AG09309 (cell line): ENCODE data around the gene NOC2L.
"Not testable (repeated sequence)": the region's sequence is repeated elsewhere in the genome, so short reads cannot be mapped to it uniquely, and the experiment has no call there.

ENCODE experiments used
- DNase-seq: peaks from one replicate; pipeline ENCODE4 v3.0.0-alpha.2; 2010; ENCODE audit warnings: low read depth
- H3K4me3 ChIP-seq: 2 replicates; pipeline ENCODE4 v1.5.1; 2011; ENCODE audit warnings: mild to moderate bottlenecking, low read depth, low read length, moderate library complexity; ENCODE audit not compliant: control insufficient read depth
- CTCF ChIP-seq: IDR thresholded peaks from 2 replicates; pipeline ENCODE4 v1.5.1; 2011; ENCODE audit warnings: mild to moderate bottlenecking, low read depth, low read length, inconsistent platforms; ENCODE audit not compliant: insufficient read depth, control insufficient read depth; ENCODE audit errors: missing control alignments

The NOC2L gene

GRCh38 chr1:997993-998744, 39.1 kb upstream of the NOC2L start:
- no peak for TF ChIP-seq CTCF

GRCh38 chr1:997713-997992, 38.6 kb upstream of the NOC2L start:
- DNase-seq = no peak
- no peak overlapping the region for H3K4me3 ChIP-seq
- TF ChIP-seq CTCF = no peak

More at GRCh38 chr1:997993-998744, 39.1 kb upstream of the NOC2L start:
- DNase-seq = no peak
- no peak overlapping the region for H3K4me3 ChIP-seq

GRCh38 chr1:996851-997712, 38.0 kb upstream of the NOC2L start:
- no peak for TF ChIP-seq CTCF
- no peak for DNase-seq
- H3K4me3 ChIP-seq = no peak overlapping the region

GRCh38 chr1:995665-996633, 36.9 kb upstream of the NOC2L start:
- no peak overlapping the region for H3K4me3 ChIP-seq
- no peak for TF ChIP-seq CTCF
- no peak for DNase-seq

GRCh38 chr1:994546-994945, 35.5 kb upstream of the NOC2L start:
- not testable (repeated sequence) for H3K4me3 ChIP-seq, DNase-seq

- no peak for DNase-seq
- TF ChIP-seq CTCF = no peak
- no peak overlapping the region for H3K4me3 ChIP-seq
Observed at GRCh38 chr1:993379-993995, 34.4 kb upstream of the NOC2L start.
